SK-N-SH (cell line): ENCODE measurements around the gene ADCY7. TPM values are rescaled to one million over a fixed set of nuclear protein-coding genes. Genes with fewer than 3 reads are reported as not detected.
A peak's percentile ranks its signal among the peaks of the same experiment; 100 is the strongest.

Source experiments
- CTCF ChIA-PET: fragments of 300-600, 350-600 bp; formaldehyde crosslinking; extraction: SDS; loops from one replicate; lab custom pipeline; 2021; lab: Yijun Ruan, JAX
- POLR2A ChIA-PET: fragments of 350-600 bp; sonication (Branson Sonifier 250); formaldehyde crosslinking; extraction: SDS; loops from one replicate; lab custom pipeline; 2020; ENCODE audit warnings: antibody characterized with exemption, inconsistent platforms; lab: Yijun Ruan, JAX
- DNase-seq: peaks from one replicate; pipeline ENCODE4 v3.0.0; 2012
- H2AFZ ChIP-seq: fragments of 200-600 bp; sonication (generic); 2 replicates; pipeline ENCODE4 v1.8.1; 2016; ENCODE audit warnings: antibody characterized with exemption, mild to moderate bottlenecking, low read depth
- H3F3A ChIP-seq: fragments of 200-600 bp; sonication (generic); replicated peaks from 2 replicates; pipeline ENCODE3; 2016; ENCODE audit warnings: antibody characterized with exemption, mild to moderate bottlenecking; ENCODE audit not compliant: insufficient read depth
- H3K27ac ChIP-seq, 2 experiments: fragments of 200-500 bp in 1 of 2; fragments of 200-600 bp in 1 of 2; sonication (Bioruptor generic) in 1 of 2; sonication (generic), shearing (Covaris generic) in 1 of 2; 2 replicates each; pipeline versions ENCODE4 v1.5.1 to v1.6.1; 2014 to 2016; ENCODE audit warnings: low read depth in 2 of 2, inconsistent platforms in 1 of 2, low read length in 1 of 2, mild to moderate bottlenecking in 1 of 2, mixed read lengths in 1 of 2
- H3K27me3 ChIP-seq: fragments of 200-600 bp; sonication (generic), shearing (Covaris generic); 2 replicates; pipeline ENCODE4 v1.6.1; 2016; ENCODE audit warnings: mixed run types; ENCODE audit not compliant: insufficient read depth
- H3K36me3 ChIP-seq, 2 experiments: fragments of 200-500 bp in 1 of 2; fragments of 200-600 bp in 1 of 2; sonication (Bioruptor generic) in 1 of 2; sonication (generic) in 1 of 2; replicated peaks in 1 of 2; 2 replicates each; pipeline versions ENCODE3 to v1.5.1; 2014 to 2016; ENCODE audit warnings: low read length in 1 of 2, mild to moderate bottlenecking in 1 of 2; ENCODE audit not compliant: insufficient read depth in 2 of 2, control insufficient read depth in 1 of 2
- H3K4me1 ChIP-seq, 2 experiments: fragments of 200-500 bp in 1 of 2; fragments of 200-600 bp in 1 of 2; sonication (Bioruptor generic) in 1 of 2; sonication (generic), shearing (Covaris generic) in 1 of 2; 2 replicates each; pipeline versions ENCODE4 v1.5.1 to v1.6.1; 2014 to 2016; ENCODE audit warnings: low read depth in 1 of 2, low read length in 1 of 2, mixed run types in 1 of 2; ENCODE audit not compliant: insufficient read depth in 2 of 2, control insufficient read depth in 1 of 2
- H3K4me2 ChIP-seq: fragments of 200-600 bp; sonication (generic), shearing (Covaris generic); 2 replicates; pipeline ENCODE4 v1.6.1; 2017; ENCODE audit warnings: mixed run types
- H3K4me3 ChIP-seq, 2 experiments: fragments of 200-500 bp in 1 of 2; fragments of 200-600 bp in 1 of 2; sonication (Bioruptor generic) in 1 of 2; sonication (generic), shearing (Covaris generic) in 1 of 2; 2 replicates each; pipeline versions ENCODE4 v1.5.1 to v1.8.1; 2014 to 2016; ENCODE audit warnings: low read depth in 2 of 2, inconsistent platforms in 1 of 2, low read length in 1 of 2, mild to moderate bottlenecking in 1 of 2, mixed read lengths in 1 of 2, moderate library complexity in 1 of 2
- H3K79me2 ChIP-seq: fragments of 200-600 bp; sonication (generic); 2 replicates; pipeline ENCODE4 v1.8.1; 2017; ENCODE audit warnings: mild to moderate bottlenecking; ENCODE audit not compliant: insufficient read depth
- H3K9ac ChIP-seq: fragments of 200-600 bp; sonication (generic); 2 replicates; pipeline ENCODE4 v1.6.1; 2017; ENCODE audit warnings: mixed run types
- H3K9me2 ChIP-seq: fragments of 200-600 bp; sonication (generic); 2 replicates; pipeline ENCODE4 v1.6.1; 2017; ENCODE audit warnings: mixed run types
- H3K9me3 ChIP-seq: fragments of 200-600 bp; sonication (generic); 2 replicates; pipeline ENCODE4 v1.6.1; 2017; ENCODE audit warnings: mixed run types, mild to moderate bottlenecking, moderate library complexity
- H4K20me1 ChIP-seq: fragments of 200-600 bp; sonication (generic); 2 replicates; pipeline ENCODE4 v1.6.1; 2017; ENCODE audit warnings: mild to moderate bottlenecking, mixed run types; ENCODE audit not compliant: insufficient read depth
- CHD2 ChIP-seq: fragments of 150-350 bp; IDR thresholded peaks from 2 replicates; pipeline ENCODE4 v1.6.1; 2018; ENCODE audit warnings: low read length; ENCODE audit not compliant: partially characterized antibody
- ELF1 ChIP-seq: IDR thresholded peaks from 2 replicates; pipeline ENCODE4 v1.4.0; 2012
- EP300 ChIP-seq, 2 experiments: IDR thresholded peaks; 2 replicates each; pipeline versions ENCODE4 v1.4.0 to v1.6.1; 2012; ENCODE audit warnings: borderline replicate concordance in 1 of 2, low read depth in 1 of 2, low read length in 1 of 2
- FOSL2 ChIP-seq: IDR thresholded peaks from 2 replicates; pipeline ENCODE4 v1.4.0; 2012; ENCODE audit warnings: low read depth, mild to moderate bottlenecking, moderate library complexity, borderline replicate concordance
- FOXJ3 ChIP-seq: sonication (generic); formaldehyde crosslinking; IDR thresholded peaks from 2 replicates; pipeline ENCODE4 v1.5.1; 2020; ENCODE audit warnings: mild to moderate bottlenecking, missing genetic modification reagents
- GATA2 ChIP-seq: sonication (generic); formaldehyde crosslinking; IDR thresholded peaks from 2 replicates; pipeline ENCODE4 v1.5.0; 2020; ENCODE audit warnings: mild to moderate bottlenecking, missing genetic modification reagents
- JUND ChIP-seq: IDR thresholded peaks from 2 replicates; pipeline ENCODE4 v1.4.0; 2012
- MAX ChIP-seq: IDR thresholded peaks from 2 replicates; pipeline ENCODE4 v1.4.0; 2012; ENCODE audit warnings: low read depth
- MEF2A ChIP-seq: IDR thresholded peaks from 2 replicates; pipeline ENCODE4 v1.4.0; 2012; ENCODE audit warnings: low read depth, borderline replicate concordance
- MXI1 ChIP-seq: IDR thresholded peaks from 2 replicates; pipeline ENCODE4 v1.6.1; 2012; ENCODE audit warnings: mild to moderate bottlenecking, low read depth, low read length, improper control_type of control experiment
- NFIC ChIP-seq: IDR thresholded peaks from 2 replicates; pipeline ENCODE4 v1.4.0; 2012; ENCODE audit warnings: borderline replicate concordance
- RAD21 ChIP-seq: IDR thresholded peaks from 2 replicates; pipeline ENCODE4 v1.6.1; 2012; ENCODE audit warnings: mild to moderate bottlenecking, low read length
- RCOR1 ChIP-seq: fragments of 150-350 bp; IDR thresholded peaks from 2 replicates; pipeline ENCODE4 v1.6.1; 2017; ENCODE audit warnings: antibody characterized with exemption, low read length
- TCF12 ChIP-seq: IDR thresholded peaks from 2 replicates; pipeline ENCODE4 v1.4.0; 2012
- TEAD4 ChIP-seq: IDR thresholded peaks from 2 replicates; pipeline ENCODE4 v1.4.0; 2012; ENCODE audit warnings: mild to moderate bottlenecking, borderline replicate concordance; ENCODE audit not compliant: insufficient read depth
- USF1 ChIP-seq: IDR thresholded peaks from 2 replicates; pipeline ENCODE4 v1.4.0; 2012; ENCODE audit warnings: low read depth, borderline replicate concordance
- WGBS: methylation state at CpG from one replicate; pipeline ENCODE4 v1.1.6; 2017; ENCODE audit warnings: low lambda C conversion rate; 5-methylcytosine and 5-hydroxymethylcytosine counted together
- polyA plus RNA-seq, 3 experiments: library from polyadenylated mRNA; depleted of rRNA; stranded (reverse); fragments of >200 nt; gene quantifications; 2 replicates each; pipeline ENCODE4 v1.2.3, GENCODE V29; 2012
- TF ChIP-seq, protein P1 (sequence below): IDR thresholded peaks from 2 replicates; pipeline ENCODE4 v1.4.0; 2012; ENCODE audit warnings: low read depth, borderline replicate concordance

Gene ADCY7
- polyA plus RNA-seq, 1 of the 3 experiments (the other 2 are of a cell fraction): 14.3 TPM

DNA sequence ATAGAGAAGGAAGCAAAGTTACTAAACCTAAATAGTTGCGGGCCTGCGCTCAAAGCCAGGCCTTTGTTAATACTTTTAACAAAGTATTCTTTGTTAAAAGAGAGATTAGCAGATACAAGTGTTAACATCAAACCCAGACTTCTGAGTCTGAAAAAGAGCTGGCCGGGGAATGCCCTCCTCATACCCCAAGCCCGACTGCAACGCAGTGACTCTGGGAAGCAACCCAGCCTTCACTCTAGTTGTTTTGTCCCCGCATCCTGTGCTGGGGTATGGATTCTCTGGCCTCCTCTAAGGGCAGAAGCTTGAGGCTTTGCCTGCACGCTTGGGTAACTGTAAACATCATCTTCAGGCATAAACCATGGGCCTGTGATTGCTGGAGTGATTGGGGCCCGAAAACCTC is 48.3 kb downstream of the ADCY7 start:
- Histone ChIP-seq H3K79me2 (no peaks in the 10 kb centered on the region), H3K4me3 (no peak overlapping the region), H2AFZ (no peak overlapping the region), H3K4me2 (no peak overlapping the region), H3F3A (peaks cover 2% of the 10 kb centered on the region), H3K9me3 (no peaks in the 10 kb centered on the region), H4K20me1 (no peaks in the 10 kb centered on the region), H3K36me3 (peaks cover 48 to 73% of the 10 kb centered on the region in 2 experiments), H3K27me3 (no peaks in the 10 kb centered on the region), H3K4me1 (peaks cover 0 to 43% of the 10 kb centered on the region in 2 experiments; a peak in 2 of 4 replicates), H3K27ac (peak overlapping the region in 1 of 2 experiments; percentile 93; a peak in 2 of 4 replicates), H3K9me2 (no peaks in the 10 kb centered on the region), H3K9ac (no peak overlapping the region)
- WGBS: 93% methylated on average over 8 of the region's 8 CpGs
- peak; percentile 6 for DNase-seq
- POLR2A ChIA-PET: interaction anchor here (1.5 kb wide), 1 partner anchor 31 kb away, joined by 3 read pairs; no protein-coding TSS in a partner anchor
- CTCF ChIA-PET: interaction anchor here (0.6 to 3.0 kb wide), 8 partner anchors 9 to 107 kb away, joined by 3 to 14 read pairs (median 4); no protein-coding TSS in a partner anchor
- TF ChIP-seq JUND (no peak), MEF2A (no peak)
- TF ChIP-seq, all 33 proteins: peak for 0

DNA sequence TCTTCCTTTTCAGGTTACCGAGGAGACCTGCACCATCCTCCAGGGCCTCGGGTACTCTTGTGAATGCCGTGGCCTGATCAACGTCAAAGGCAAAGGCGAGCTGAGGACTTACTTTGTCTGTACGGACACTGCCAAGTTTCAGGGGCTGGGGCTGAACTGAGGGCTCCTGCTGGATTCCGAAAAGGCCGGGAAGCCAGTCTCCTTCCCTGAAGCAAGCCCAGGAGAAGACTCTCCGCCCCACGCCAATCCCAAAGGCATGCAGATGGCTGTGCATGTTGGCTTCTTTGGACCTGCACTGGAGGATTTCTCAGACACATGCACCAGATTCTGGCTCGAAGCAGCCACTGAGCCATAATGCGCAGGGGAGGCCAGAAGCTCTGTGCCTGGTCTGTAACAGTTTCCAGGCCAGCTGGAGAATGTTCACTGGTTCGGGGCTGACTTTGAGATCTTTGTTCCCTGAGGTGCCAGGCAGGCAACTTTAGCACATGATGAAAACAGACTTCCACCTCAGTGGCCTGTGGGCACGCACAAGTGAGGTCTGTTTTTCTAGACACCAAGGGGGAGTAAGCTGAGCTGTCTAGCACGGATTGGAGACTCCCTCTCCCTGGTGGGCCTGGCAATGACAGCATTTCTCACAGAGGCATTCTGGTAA is 49.1 kb downstream of the ADCY7 start:
- no peaks in the 10 kb centered on the region for H4K20me1 ChIP-seq
- WGBS: 81% methylated on average over 13 of the region's 15 CpGs
- peaks cover 0 to 35% of the 10 kb centered on the region in 2 experiments; a peak in 2 of 4 replicates for H3K4me1 ChIP-seq
- TF ChIP-seq EP300 (IDR thresholded peaks at IDR 0.05; ENCODE audit: borderline replicate concordance in 1 of 2, low read depth in 1 of 2, low read length in 1 of 2): peak in 1 of 2 experiments; percentile 60; a peak in 2 of 4 replicates
- no peak for TF ChIP-seq FOSL2
- TF ChIP-seq MAX: no peak
- TF ChIP-seq, protein P1, sequence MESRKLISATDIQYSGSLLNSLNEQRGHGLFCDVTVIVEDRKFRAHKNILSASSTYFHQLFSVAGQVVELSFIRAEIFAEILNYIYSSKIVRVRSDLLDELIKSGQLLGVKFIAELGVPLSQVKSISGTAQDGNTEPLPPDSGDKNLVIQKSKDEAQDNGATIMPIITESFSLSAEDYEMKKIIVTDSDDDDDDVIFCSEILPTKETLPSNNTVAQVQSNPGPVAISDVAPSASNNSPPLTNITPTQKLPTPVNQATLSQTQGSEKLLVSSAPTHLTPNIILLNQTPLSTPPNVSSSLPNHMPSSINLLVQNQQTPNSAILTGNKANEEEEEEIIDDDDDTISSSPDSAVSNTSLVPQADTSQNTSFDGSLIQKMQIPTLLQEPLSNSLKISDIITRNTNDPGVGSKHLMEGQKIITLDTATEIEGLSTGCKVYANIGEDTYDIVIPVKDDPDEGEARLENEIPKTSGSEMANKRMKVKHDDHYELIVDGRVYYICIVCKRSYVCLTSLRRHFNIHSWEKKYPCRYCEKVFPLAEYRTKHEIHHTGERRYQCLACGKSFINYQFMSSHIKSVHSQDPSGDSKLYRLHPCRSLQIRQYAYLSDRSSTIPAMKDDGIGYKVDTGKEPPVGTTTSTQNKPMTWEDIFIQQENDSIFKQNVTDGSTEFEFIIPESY: no peak
- TF ChIP-seq MXI1: peak; percentile 43; the same call in 1 of the 2 replicates
- no peak for TF ChIP-seq JUND
- TF ChIP-seq RAD21: peak; percentile 50
- TF ChIP-seq TEAD4: no peak
- no peak for TF ChIP-seq USF1
- TF ChIP-seq ELF1: no peak
- no peak for TF ChIP-seq TCF12
- peak; percentile 30 for TF ChIP-seq CHD2
- TF ChIP-seq NFIC: no peak
- 0 out of 2 replicates have a peak, but pooled peaks have one; percentile 27 for TF ChIP-seq GATA2 (CRISPR knock-in tag)
- 0 out of 2 replicates have a peak, but pooled peaks have one; percentile 59 for TF ChIP-seq FOXJ3
- peak; percentile 88; the same call in 1 of the 2 replicates for TF ChIP-seq RCOR1
- peak overlapping the region in 1 of 2 experiments; percentile 93; a peak in 2 of 4 replicates for H3K27ac ChIP-seq
- H3K27me3 ChIP-seq: no peaks in the 10 kb centered on the region
- H3K9me2 ChIP-seq: no peaks in the 10 kb centered on the region
- peak; percentile 80 for DNase-seq
- H3K36me3 ChIP-seq: peaks cover 56 to 81% of the 10 kb centered on the region in 2 experiments
- H3K79me2 ChIP-seq: no peaks in the 10 kb centered on the region
- no peak overlapping the region for H3K4me2 ChIP-seq
- no peaks in the 10 kb centered on the region for H3K9me3 ChIP-seq
- peaks cover 2% of the 10 kb centered on the region for H3F3A ChIP-seq
- H3K9ac ChIP-seq: no peak overlapping the region
- CTCF ChIA-PET: interaction anchor here (1.1 to 3.0 kb wide), 11 partner anchors 8 to 291 kb away, joined by 3 to 14 read pairs (median 6); no protein-coding TSS in a partner anchor
- POLR2A ChIA-PET: interaction anchor here (0.8 to 1.5 kb wide), 5 partner anchors 9 to 69 kb away, joined by 3 read pairs; no protein-coding TSS in a partner anchor
- H3K4me3 ChIP-seq: no peak overlapping the region
- no peak overlapping the region for H2AFZ ChIP-seq
